KBM-7 (cell line): Measurements from ENCODE around the gene INTS11.

Source experiments
- DNase-seq: peaks from one replicate; pipeline ENCODE4 v3.0.0-alpha.2; 2015
- in situ Hi-C: fragments of 300-500 bp; cut with MboI; formaldehyde crosslinking; loops from 2 replicates; pipeline ENCODE4 v1.14.3; 2020; ENCODE audit warnings: low sequenced_read_pairs, low pct_unique_long_range_greater_than_20kb, mixed read lengths

INTS11 gene

GRCh38 chr1:1293263-1294249 is 30.9 kb downstream of the INTS11 start:
- no peak for DNase-seq
- in situ Hi-C loops, result no loop called here

GRCh38 chr1:1292851-1293250 is 31.6 kb downstream of the INTS11 start:
- no peak for DNase-seq
- in situ Hi-C loops, result no loop called here

GRCh38 chr1:1292442-1292779 is 32.0 kb downstream of the INTS11 start:
- in situ Hi-C loops, result no loop called here
- no peak for DNase-seq

- peak; percentile 66 for DNase-seq
- in situ Hi-C loops, result no loop called here
These were observed 32.7 kb downstream of the INTS11 start for GRCh38 chr1:1291548-1292441.

- in situ Hi-C loops, result no loop called here
- DNase-seq, result no peak
These were observed 33.4 kb downstream of the INTS11 start for GRCh38 chr1:1291023-1291528.

GRCh38 chr1:1290238-1290731 is 34.2 kb downstream of the INTS11 start:
- peak; percentile 55 for DNase-seq

GRCh38 chr1:1287288-1288110 is 37.0 kb downstream of the INTS11 start:
- in situ Hi-C loops, result no loop called here
- no peak for DNase-seq

More at GRCh38 chr1:1290238-1290731, 34.2 kb downstream of the INTS11 start:
- in situ Hi-C loops, result no loop called here

GRCh38 chr1:1286313-1287261 is 37.9 kb downstream of the INTS11 start:
- in situ Hi-C loops, result no loop called here
- DNase-seq, result no peak

GRCh38 chr1:1285611-1286311 is 38.7 kb downstream of the INTS11 start:
- in situ Hi-C loops, result no loop called here
- no peak for DNase-seq

GRCh38 chr1:1285102-1285571 is 39.3 kb downstream of the INTS11 start:
- DNase-seq, result no peak
- in situ Hi-C loops, result no loop called here

- in situ Hi-C loops, result no loop called here
These were observed 40.0 kb downstream of the INTS11 start for GRCh38 chr1:1284221-1285101.

GRCh38 chr1:1283821-1284220 is 40.6 kb downstream of the INTS11 start:
- no peak for DNase-seq
- in situ Hi-C loops, result no loop called here

More at GRCh38 chr1:1284221-1285101, 40.0 kb downstream of the INTS11 start:
- no peak for DNase-seq

GRCh38 chr1:1282998-1283397 is 41.5 kb downstream of the INTS11 start:
- DNase-seq, result no peak
- in situ Hi-C loops, result no loop called here

GRCh38 chr1:1281533-1282321 is 42.7 kb downstream of the INTS11 start:
- in situ Hi-C loops, result no loop called here

GRCh38 chr1:1280782-1281481 is 43.5 kb downstream of the INTS11 start:
- DNase-seq, result no peak
- in situ Hi-C loops, result no loop called here

More at GRCh38 chr1:1281533-1282321, 42.7 kb downstream of the INTS11 start:
- DNase-seq, result no peak
